BLaER1 treated with 17β-estradiol and CSF1 and Interleukin-3, amounts not matched to agents 10 nM and 100 nM (cell line): ENCODE measurements around the gene TAGLN2.
A peak's percentile ranks its signal among the peaks of the same experiment; 100 is the strongest.

ENCODE experiments used
- H3K27ac ChIP-seq, 11 experiments: shearing (Covaris generic); formaldehyde crosslinking; 2 replicates each; pipeline ENCODE4 v1.8.1; 2022
- H3K27me3 ChIP-seq, 11 experiments: shearing (Covaris generic); formaldehyde crosslinking; 2 replicates each; pipeline ENCODE4 v1.8.1; 2022
- H3K36me3 ChIP-seq, 11 experiments: shearing (Covaris generic); formaldehyde crosslinking; 2 replicates each; pipeline ENCODE4 v1.8.1; 2022
- H3K4me1 ChIP-seq, 10 experiments: shearing (Covaris generic); formaldehyde crosslinking; 2 replicates each; pipeline ENCODE4 v1.8.1; 2022
- H3K4me2 ChIP-seq, 11 experiments: shearing (Covaris generic); formaldehyde crosslinking; 2 replicates each; pipeline ENCODE4 v1.8.1; 2022
- H3K4me3 ChIP-seq, 10 experiments: shearing (Covaris generic); formaldehyde crosslinking; 2 replicates each; pipeline ENCODE4 v1.8.1; 2022
- H3K9ac ChIP-seq, 11 experiments: shearing (Covaris generic); formaldehyde crosslinking; 2 replicates each; pipeline ENCODE4 v1.8.1; 2022
- H3K9me3 ChIP-seq, 11 experiments: shearing (Covaris generic); formaldehyde crosslinking; replicated peaks in 1 of 11; 2 replicates each; pipeline ENCODE4 v1.8.1; 2022
- H4K20me1 ChIP-seq, 11 experiments: shearing (Covaris generic); formaldehyde crosslinking; 2 replicates each; pipeline ENCODE4 v1.8.1; 2022
- Cebpa-rat ChIP-seq, 11 experiments: shearing (Covaris generic); IDR thresholded peaks; 2 replicates each; pipeline ENCODE4 v1.8.1; 2022

Gene TAGLN2

DNA sequence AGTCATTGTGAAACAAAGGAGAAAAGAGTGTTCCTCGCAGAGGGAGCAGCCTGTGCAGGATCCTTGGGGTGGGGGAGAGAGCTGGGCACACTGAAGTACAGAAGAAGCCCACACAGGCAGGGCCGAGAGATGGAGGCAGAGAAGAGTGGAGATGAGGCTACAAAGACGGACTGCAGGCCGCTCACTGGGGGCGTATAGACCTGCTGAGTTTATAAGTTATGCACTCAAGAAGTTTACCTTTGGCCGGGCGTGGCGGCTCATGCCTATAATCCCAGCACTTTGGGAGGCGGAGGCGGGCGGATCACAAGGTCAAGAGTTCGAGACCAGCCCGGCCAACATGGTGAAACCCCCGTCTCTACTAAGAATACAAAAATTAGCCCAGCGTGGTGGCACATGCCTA, 36.3 kb upstream of the TAGLN2 start:
- Histone ChIP-seq H3K4me2 (no peak overlapping the region), H3K4me3 (no peak overlapping the region), H3K27me3 (no peaks in the 10 kb centered on the region), H4K20me1 (no peaks in the 10 kb centered on the region; a peak in 1 of 22 replicates), H3K9ac (no peak overlapping the region), H3K4me1 (peaks cover 0 to 4% (median 0%) of the 10 kb centered on the region in 10 experiments; a peak in 1 of 20 replicates), H3K9me3 (no peaks in the 10 kb centered on the region), H3K36me3 (no peaks in the 10 kb centered on the region), H3K27ac (no peak overlapping the region)
- no peak for TF ChIP-seq Cebpa-rat (IDR thresholded peaks at IDR 0.05)

DNA sequence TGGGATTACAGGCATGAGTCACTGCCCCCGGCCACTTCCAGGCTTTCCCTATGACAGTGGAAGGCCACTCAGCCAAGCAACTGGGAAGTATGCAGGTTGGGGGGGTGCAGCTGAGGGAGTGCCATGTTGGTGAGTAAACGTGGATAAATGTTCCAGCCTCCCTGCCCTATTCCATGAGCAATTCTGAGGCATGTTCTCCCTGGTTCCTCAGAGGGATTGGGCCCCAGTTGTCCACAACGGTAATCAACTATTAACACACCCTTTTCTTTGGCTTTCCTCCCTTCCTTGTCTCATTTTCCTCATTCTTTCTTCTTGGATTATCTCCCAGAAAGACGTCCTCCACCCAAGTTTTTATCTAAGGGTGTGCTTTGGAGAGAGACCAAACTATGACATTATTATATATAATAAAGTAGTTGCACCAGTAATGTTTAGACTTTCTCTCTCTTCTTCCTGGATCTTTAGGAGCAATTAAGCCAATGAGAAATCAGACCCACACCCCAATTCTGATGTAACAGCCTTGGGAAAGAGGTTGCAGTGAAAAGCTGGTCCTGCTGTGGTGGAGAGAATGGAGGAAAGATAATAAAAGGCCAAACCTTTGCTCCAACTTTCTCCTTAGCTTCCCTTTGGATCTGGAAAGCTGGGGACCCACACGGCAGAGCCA, 35.5 kb upstream of the TAGLN2 start:
- no peaks in the 10 kb centered on the region for H3K27me3 ChIP-seq
- H3K9ac ChIP-seq = no peak overlapping the region
- H3K36me3 ChIP-seq = no peaks in the 10 kb centered on the region
- TF ChIP-seq Cebpa-rat (IDR thresholded peaks at IDR 0.05) = no peak
- no peak overlapping the region for H3K4me3 ChIP-seq
- peaks cover 0 to 4% (median 0%) of the 10 kb centered on the region in 10 experiments; a peak in 1 of 20 replicates for H3K4me1 ChIP-seq
- no peak overlapping the region for H3K27ac ChIP-seq
- H3K4me2 ChIP-seq = no peak overlapping the region
- H3K9me3 ChIP-seq = no peaks in the 10 kb centered on the region
- H4K20me1 ChIP-seq = no peaks in the 10 kb centered on the region; a peak in 1 of 22 replicates

DNA sequence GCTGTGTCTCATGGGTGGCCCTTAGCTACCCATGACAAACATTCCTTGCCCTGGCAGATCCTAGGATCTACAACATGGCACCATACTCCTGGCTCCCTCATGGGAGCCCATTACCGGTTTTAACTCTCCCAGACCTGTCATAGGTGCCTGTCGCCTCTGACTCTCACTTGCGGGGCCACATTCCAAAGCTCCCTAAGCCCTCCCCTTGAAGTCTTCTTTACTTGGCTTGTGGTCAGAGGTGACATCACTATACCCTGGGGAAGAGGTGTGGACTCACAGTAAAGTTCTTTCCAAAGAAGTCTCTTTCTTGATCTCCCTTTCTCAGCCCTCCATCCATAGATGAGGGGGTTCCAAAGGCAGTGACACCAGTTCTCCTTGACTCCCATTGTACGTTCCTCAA, 34.1 kb upstream of the TAGLN2 start:
- H4K20me1 ChIP-seq = no peaks in the 10 kb centered on the region; a peak in 1 of 22 replicates
- H3K27me3 ChIP-seq = no peaks in the 10 kb centered on the region
- no peaks in the 10 kb centered on the region for H3K36me3 ChIP-seq
- H3K4me2 ChIP-seq = no peak overlapping the region
- H3K4me3 ChIP-seq = no peak overlapping the region
- no peaks in the 10 kb centered on the region for H3K9me3 ChIP-seq
- no peak for TF ChIP-seq Cebpa-rat (IDR thresholded peaks at IDR 0.05)
- no peak overlapping the region for H3K27ac ChIP-seq
- H3K9ac ChIP-seq = no peak overlapping the region
- peaks cover 0 to 5% (median under 1%) of the 10 kb centered on the region in 10 experiments; a peak in 9 of 20 replicates for H3K4me1 ChIP-seq

DNA sequence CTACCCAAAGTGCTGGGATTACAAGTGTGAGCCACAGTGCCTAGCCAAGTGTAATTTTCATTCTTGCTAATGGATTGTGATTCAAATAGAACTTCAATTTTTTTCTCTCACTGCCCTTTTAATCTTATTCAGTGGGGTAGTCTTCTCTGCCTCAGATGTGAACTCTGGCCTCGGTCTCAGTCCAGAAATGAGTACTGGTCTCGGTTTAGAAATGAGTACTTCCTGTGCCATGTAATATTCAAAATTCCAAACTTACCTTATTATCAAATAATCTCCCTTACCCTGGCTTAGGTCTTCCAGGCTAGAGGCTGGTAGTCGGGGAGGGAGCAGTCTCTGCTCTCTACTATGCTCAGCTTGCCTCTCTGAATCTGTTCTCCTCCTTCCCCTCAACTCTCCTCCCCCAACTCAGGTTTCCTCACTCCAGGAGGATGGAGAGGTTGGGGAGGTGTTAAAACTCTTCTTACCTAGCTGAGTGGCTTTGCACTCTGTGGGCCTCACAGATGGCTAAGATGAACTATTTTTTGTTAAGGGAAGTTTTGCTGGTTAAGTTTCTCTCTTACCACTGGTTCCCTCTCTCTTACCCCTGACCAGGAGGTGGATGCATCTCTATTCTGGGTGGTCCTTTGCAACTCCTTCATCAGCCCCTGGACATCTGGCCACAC, 33.5 kb upstream of the TAGLN2 start:
- Histone ChIP-seq H4K20me1 (no peaks in the 10 kb centered on the region; a peak in 1 of 22 replicates), H3K4me1 (peaks cover 0 to 11% (median 5%) of the 10 kb centered on the region in 10 experiments; a peak in 10 of 20 replicates), H3K27ac (no peak overlapping the region), H3K4me3 (no peak overlapping the region), H3K4me2 (no peak overlapping the region), H3K9me3 (no peaks in the 10 kb centered on the region), H3K9ac (no peak overlapping the region), H3K27me3 (no peaks in the 10 kb centered on the region), H3K36me3 (no peaks in the 10 kb centered on the region)
- no peak for TF ChIP-seq Cebpa-rat (IDR thresholded peaks at IDR 0.05)

DNA sequence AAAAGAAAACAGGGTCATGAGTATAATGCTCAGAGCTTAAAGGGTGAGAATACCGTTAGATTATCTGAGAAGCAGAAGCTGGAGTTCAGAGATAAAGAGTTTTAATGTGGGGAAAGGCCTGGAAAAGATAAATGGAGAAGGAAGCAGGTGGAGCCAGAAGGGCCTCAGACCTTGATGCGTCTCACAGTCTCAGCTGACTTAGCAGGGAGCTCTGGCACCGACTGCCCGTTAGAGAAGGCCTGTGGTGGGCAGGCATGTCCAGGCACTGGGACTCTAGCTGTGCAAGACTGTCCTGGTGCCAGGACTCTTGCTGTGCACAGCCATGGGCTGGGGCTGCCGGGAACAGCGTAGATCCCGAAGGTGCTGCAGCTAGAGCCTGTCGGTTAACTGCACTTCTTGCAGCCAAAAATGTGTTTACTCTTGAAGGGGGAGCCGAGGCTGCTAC, 32.5 kb upstream of the TAGLN2 start:
- H4K20me1 ChIP-seq = no peaks in the 10 kb centered on the region; a peak in 1 of 22 replicates
- H3K36me3 ChIP-seq = no peaks in the 10 kb centered on the region
- no peak for TF ChIP-seq Cebpa-rat (IDR thresholded peaks at IDR 0.05)
- H3K9me3 ChIP-seq = no peaks in the 10 kb centered on the region
- no peak overlapping the region for H3K4me2 ChIP-seq
- H3K27me3 ChIP-seq = no peaks in the 10 kb centered on the region
- H3K4me1 ChIP-seq = peaks cover 0 to 19% (median 6%) of the 10 kb centered on the region in 10 experiments; a peak in 10 of 20 replicates
- no peak overlapping the region for H3K9ac ChIP-seq
- no peak overlapping the region for H3K27ac ChIP-seq
- H3K4me3 ChIP-seq = no peak overlapping the region

DNA sequence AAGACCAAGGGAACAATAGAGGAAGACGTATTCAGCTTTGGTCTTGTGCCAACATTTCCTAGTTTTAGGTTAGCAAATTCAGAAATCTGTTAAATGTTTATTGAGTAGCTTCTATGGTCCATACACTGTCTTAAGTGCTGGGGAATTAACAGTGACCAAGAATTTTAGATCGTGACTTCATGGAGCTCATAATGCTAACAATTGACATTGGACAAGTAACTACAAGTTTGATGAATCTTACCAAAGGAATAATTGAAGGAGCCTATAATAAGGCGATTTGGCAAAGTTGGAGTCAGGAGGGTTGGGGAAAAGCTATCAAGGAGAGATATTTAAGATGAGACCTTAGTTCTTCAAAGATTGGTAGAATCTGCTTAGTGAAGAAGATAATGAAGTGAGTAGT, 30.1 kb upstream of the TAGLN2 start:
- H3K4me1 ChIP-seq = peaks cover 0 to 20% (median 9%) of the 10 kb centered on the region in 10 experiments; a peak in 12 of 20 replicates
- H3K4me3 ChIP-seq = no peak overlapping the region
- no peak for TF ChIP-seq Cebpa-rat (IDR thresholded peaks at IDR 0.05)
- no peak overlapping the region for H3K9ac ChIP-seq
- no peaks in the 10 kb centered on the region for H3K27me3 ChIP-seq
- H3K36me3 ChIP-seq = no peaks in the 10 kb centered on the region
- no peak overlapping the region for H3K4me2 ChIP-seq
- H3K27ac ChIP-seq = no peak overlapping the region
- no peaks in the 10 kb centered on the region for H3K9me3 ChIP-seq
- H4K20me1 ChIP-seq = no peaks in the 10 kb centered on the region; a peak in 1 of 22 replicates

DNA sequence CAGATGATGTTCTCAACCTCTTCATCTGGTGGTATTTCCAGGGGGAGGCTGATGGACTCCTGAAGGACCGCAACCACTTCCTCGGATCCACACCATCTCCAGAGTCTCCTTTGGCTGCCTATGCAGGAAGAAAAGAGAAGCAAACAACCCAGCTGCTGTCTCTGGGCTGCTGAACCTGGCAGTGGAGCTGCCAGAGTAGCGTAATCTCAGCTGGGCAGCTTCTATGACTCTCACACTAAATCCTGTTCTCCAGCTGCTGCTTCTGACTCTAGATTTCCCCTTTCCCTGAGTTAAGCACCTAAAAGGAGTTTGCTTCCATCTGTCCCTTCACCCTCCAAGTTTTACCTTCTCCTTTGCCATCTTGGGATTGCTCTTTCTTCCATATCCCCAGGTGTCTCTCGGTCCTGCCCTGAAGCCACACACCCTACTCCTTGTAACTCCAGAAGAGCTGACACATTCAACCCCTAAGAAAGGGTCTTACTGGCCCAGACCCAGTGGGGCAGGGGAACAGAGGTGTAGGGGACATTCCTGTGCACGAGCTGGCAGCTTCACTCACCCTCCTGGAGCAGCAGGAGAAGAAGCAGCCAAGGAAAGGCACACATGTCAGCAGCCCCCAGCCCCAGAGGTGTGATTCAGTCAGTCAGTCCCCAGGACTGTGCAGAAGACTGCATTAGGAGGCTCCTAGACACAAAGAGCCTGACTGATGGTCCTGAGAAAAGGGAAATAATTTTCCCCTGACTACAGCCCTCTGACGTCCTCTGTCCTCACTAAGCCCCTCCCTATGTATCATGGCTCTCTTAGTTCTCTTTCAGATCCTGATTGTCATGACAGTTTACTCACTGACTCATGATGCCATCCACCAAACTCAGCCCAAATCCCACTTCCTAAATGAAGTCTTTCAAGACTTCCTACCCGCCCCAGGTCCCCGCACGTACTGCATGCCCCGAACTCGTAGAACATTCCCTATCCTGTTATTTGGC, 28.5 kb upstream of the TAGLN2 start, which contains the start of gene SLAMF9:
TSS of gene SLAMF9 (minus strand) at position 702 of the 980 bp plus-strand sequence. CDS start at position 602, 100 bp downstream.
- TF ChIP-seq Cebpa-rat (IDR thresholded peaks at IDR 0.05) = no peak
- H3K9me3 ChIP-seq = no peaks in the 10 kb centered on the region
- H3K27me3 ChIP-seq = no peaks in the 10 kb centered on the region
- H3K4me2 ChIP-seq = peak within 1 kb of the TSS in 5 of 11 experiments; percentile 36 to 83 (median 78); a peak in 8 of 22 replicates
- peaks cover 0 to 32% (median 8%) of the 10 kb centered on the region in 10 experiments; a peak in 12 of 20 replicates for H3K4me1 ChIP-seq
- H3K4me3 ChIP-seq = no peak within 1 kb of the TSS
- no peaks in the 10 kb centered on the region for H3K36me3 ChIP-seq
- H3K27ac ChIP-seq = peak within 1 kb of the TSS in 2 of 11 experiments; percentile 15 to 43; a peak in 3 of 22 replicates
- no peaks in the 10 kb centered on the region; a peak in 1 of 22 replicates for H4K20me1 ChIP-seq
- H3K9ac ChIP-seq = no peak within 1 kb of the TSS

DNA sequence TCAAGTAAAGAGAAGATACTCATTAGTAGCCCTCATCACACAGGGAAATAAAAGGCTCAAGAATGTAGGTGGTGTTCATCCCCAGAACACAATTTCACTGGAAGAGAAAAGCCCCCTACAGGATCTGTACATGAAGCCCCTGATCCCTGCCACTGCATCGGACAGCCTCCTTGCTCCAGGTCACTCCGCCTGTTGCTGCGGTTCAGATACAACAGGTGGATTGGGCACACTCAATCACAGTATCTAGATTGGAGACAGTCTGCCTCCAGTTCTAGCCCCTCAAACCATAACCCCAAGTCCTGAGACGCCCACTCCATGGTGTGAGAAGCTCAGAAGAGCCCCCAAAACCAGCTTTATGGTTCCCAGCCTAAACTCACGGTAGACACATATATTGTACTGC, 27.6 kb upstream of the TAGLN2 start:
- no peak for TF ChIP-seq Cebpa-rat (IDR thresholded peaks at IDR 0.05)
- no peak overlapping the region for H3K27ac ChIP-seq
- no peak overlapping the region for H3K4me3 ChIP-seq
- H3K36me3 ChIP-seq = no peaks in the 10 kb centered on the region
- no peaks in the 10 kb centered on the region for H3K27me3 ChIP-seq
- no peak overlapping the region for H3K9ac ChIP-seq
- H3K4me1 ChIP-seq = peaks cover 0 to 32% (median 8%) of the 10 kb centered on the region in 10 experiments; a peak in 12 of 20 replicates
- peak overlapping the region in 3 of 11 experiments; percentile 78 to 83 (median 79); a peak in 4 of 22 replicates for H3K4me2 ChIP-seq
- no peaks in the 10 kb centered on the region for H3K9me3 ChIP-seq
- H4K20me1 ChIP-seq = no peaks in the 10 kb centered on the region; a peak in 1 of 22 replicates
